HG03520 (cell line): Measurements from ENCODE around the gene GH2.
"Not testable (repeated sequence)": the region's sequence is repeated elsewhere in the genome, so short reads cannot be mapped to it uniquely, and the experiment has no call there.

ENCODE experiments used
- ATAC-seq: cut with Tn5 transposase; IDR thresholded peaks from one replicate; pipeline ENCODE4 v1.9.1; 2021; ENCODE audit warnings: mild to moderate bottlenecking, moderate library complexity; ENCODE audit not compliant: unreplicated experiment

Gene GH2

GRCh38 chr17:63911657-63912100, 29.9 kb upstream of the GH2 start:
- ATAC-seq, result no peak

- ATAC-seq, result no peak
Measured at GRCh38 chr17:63911041-63911635, 29.4 kb upstream of the GH2 start, which contains the start of gene CSHL1. Gene CSHL1 (minus strand): TSS chr17:63911258. CDS start chr17:63911196, 62 bp downstream.

- ATAC-seq, result no peak
Measured at GRCh38 chr17:63910096-63910495, 28.4 kb upstream of the GH2 start.

- not testable (repeated sequence) for ATAC-seq
Measured at GRCh38 chr17:63909586-63909985, 27.8 kb upstream of the GH2 start.

- ATAC-seq, result not testable (repeated sequence)
Measured at GRCh38 chr17:63907161-63907778, 25.5 kb upstream of the GH2 start.

GRCh38 chr17:63904796-63905195, 23.1 kb upstream of the GH2 start:
- ATAC-seq, result not testable (repeated sequence)

- not testable (repeated sequence) for ATAC-seq
Measured at GRCh38 chr17:63903787-63904201, 22.1 kb upstream of the GH2 start.

GRCh38 chr17:63901971-63902370, 20.2 kb upstream of the GH2 start:
- ATAC-seq, result not testable (repeated sequence)

GRCh38 chr17:63898899-63899798, 17.4 kb upstream of the GH2 start:
- ATAC-seq, result not testable (repeated sequence)

- not testable (repeated sequence) for ATAC-seq
Measured at GRCh38 chr17:63896524-63897354, 15.0 kb upstream of the GH2 start, which contains the start of gene CSH1. Gene CSH1 (minus strand): TSS chr17:63896574. CDS start chr17:63896511, 63 bp downstream.

- ATAC-seq, result not testable (repeated sequence)
Measured at GRCh38 chr17:63894821-63895220, 13.1 kb upstream of the GH2 start.

GRCh38 chr17:63894021-63894420, 12.3 kb upstream of the GH2 start:
- ATAC-seq, result not testable (repeated sequence)

- ATAC-seq, result not testable (repeated sequence)
Measured at GRCh38 chr17:63892316-63893037, 10.7 kb upstream of the GH2 start.

GRCh38 chr17:63889026-63889848, 7.5 kb upstream of the GH2 start:
- not testable (repeated sequence) for ATAC-seq

GRCh38 chr17:63885119-63885518, 3.4 kb upstream of the GH2 start:
- ATAC-seq, result not testable (repeated sequence)

GRCh38 chr17:63882626-63883126, 932 bp upstream of the GH2 start:
- not testable (repeated sequence) for ATAC-seq

GRCh38 chr17:63881337-63881736, 407 bp downstream of the GH2 start:
- not testable (repeated sequence) for ATAC-seq

GRCh38 chr17:63880706-63881105, 1.0 kb downstream of the GH2 start:
- no peak for ATAC-seq

GRCh38 chr17:63878413-63878812, 3.3 kb downstream of the GH2 start:
- ATAC-seq, result not testable (repeated sequence)
